Neutrophil (primary cell): ENCODE data around the gene ABCG1.
A peak's percentile ranks its signal among the peaks of the same experiment; 100 is the strongest.

Source experiments
- H3K27ac ChIP-seq: fragments of 200-600 bp; sonication (generic); 2 replicates; pipeline ENCODE4 v1.5.1; 2016; ENCODE audit warnings: mild to moderate bottlenecking, moderate library complexity
- H3K27me3 ChIP-seq: fragments of 200-600 bp; sonication (generic); 2 replicates; pipeline ENCODE4 v1.6.0; 2016; ENCODE audit warnings: mild to moderate bottlenecking
- H3K36me3 ChIP-seq: fragments of 200-600 bp; sonication (generic); 2 replicates; pipeline ENCODE4 v1.5.1; 2017
- H3K4me1 ChIP-seq, 2 experiments: fragments of 200-600 bp in 1 of 2; sonication (generic) in 1 of 2; 1 replicate in 1 of 2; 2 replicates in 1 of 2; pipeline versions ENCODE4 v1.5.1 to v1.6.1; 2013 to 2016; ENCODE audit warnings: low read depth in 1 of 2, low read length in 1 of 2, mild to moderate bottlenecking in 1 of 2, moderate library complexity in 1 of 2; ENCODE audit not compliant: control insufficient read depth in 1 of 2, insufficient read depth in 1 of 2
- H3K4me3 ChIP-seq, 2 experiments: fragments of 200-600 bp in 1 of 2; sonication (generic) in 1 of 2; 1 replicate in 1 of 2; 2 replicates in 1 of 2; pipeline ENCODE4 v1.5.1; 2013 to 2016; ENCODE audit warnings: low read depth in 1 of 2, low read length in 1 of 2, mild to moderate bottlenecking in 1 of 2, moderate library complexity in 1 of 2
- H3K9me3 ChIP-seq: fragments of 200-600 bp; sonication (generic); 2 replicates; pipeline ENCODE4 v1.5.1; 2016
- TF ChIP-seq, protein P1 (sequence below): fragments of 200-600 bp; sonication (generic); IDR thresholded peaks from 2 replicates; pipeline ENCODE4 v1.5.1; 2016; ENCODE audit warnings: antibody characterized with exemption

Gene ABCG1

DNA sequence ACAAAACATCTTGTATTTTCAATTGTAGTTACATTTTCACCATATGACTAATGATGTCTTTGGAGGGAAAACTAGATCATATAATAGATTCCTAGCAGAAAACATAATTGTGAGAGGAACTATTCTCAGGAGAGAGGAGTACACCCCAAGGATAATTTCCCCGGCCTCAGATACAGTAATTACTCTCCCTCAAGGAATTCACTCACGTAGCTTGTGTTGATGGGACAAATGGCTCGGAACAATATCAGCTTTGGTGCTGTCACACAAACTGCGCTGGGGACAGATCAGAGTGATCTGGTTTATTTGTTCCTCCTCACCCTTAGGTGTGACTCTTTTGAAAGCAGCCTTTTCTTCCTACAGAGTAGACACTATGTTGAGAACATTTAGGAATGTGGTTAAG, 11.2 kb downstream of the ABCG1 start:
- Histone ChIP-seq H3K9me3 (no peaks in the 10 kb centered on the region), H3K4me1 (peaks cover 50% of the 10 kb centered on the region in 2 experiments), H3K27ac (no peak overlapping the region), H3K27me3 (no peaks in the 10 kb centered on the region), H3K4me3 (no peak overlapping the region), H3K36me3 (peaks cover 34% of the 10 kb centered on the region)
- TF ChIP-seq, protein P1, sequence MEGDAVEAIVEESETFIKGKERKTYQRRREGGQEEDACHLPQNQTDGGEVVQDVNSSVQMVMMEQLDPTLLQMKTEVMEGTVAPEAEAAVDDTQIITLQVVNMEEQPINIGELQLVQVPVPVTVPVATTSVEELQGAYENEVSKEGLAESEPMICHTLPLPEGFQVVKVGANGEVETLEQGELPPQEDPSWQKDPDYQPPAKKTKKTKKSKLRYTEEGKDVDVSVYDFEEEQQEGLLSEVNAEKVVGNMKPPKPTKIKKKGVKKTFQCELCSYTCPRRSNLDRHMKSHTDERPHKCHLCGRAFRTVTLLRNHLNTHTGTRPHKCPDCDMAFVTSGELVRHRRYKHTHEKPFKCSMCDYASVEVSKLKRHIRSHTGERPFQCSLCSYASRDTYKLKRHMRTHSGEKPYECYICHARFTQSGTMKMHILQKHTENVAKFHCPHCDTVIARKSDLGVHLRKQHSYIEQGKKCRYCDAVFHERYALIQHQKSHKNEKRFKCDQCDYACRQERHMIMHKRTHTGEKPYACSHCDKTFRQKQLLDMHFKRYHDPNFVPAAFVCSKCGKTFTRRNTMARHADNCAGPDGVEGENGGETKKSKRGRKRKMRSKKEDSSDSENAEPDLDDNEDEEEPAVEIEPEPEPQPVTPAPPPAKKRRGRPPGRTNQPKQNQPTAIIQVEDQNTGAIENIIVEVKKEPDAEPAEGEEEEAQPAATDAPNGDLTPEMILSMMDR: no peak

DNA sequence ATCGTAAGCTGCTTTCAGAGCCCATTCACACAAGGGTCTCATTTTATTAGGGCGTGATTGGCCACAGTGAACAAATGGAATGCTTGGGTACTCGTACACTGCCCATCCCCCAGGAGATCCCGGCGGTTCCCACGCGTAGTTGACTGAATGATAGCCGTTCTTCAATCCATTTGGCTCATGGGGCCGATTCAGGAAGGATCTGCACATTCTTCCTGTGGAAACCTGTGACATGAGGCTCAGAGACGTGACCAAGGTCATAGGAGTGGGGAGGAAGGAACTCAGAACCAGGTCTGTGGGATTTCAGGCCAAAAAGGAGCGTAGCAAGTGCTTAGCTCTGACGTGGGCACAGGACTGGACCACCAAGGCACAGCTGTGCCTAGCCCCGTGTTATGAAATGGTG, 11.7 kb downstream of the ABCG1 start:
- H3K4me3 ChIP-seq: no peak overlapping the region
- peaks cover 31% of the 10 kb centered on the region for H3K36me3 ChIP-seq
- no peak overlapping the region for H3K27ac ChIP-seq
- H3K27me3 ChIP-seq: no peaks in the 10 kb centered on the region
- H3K4me1 ChIP-seq: peaks cover 55% of the 10 kb centered on the region in 2 experiments
- TF ChIP-seq, protein P1: no peak
- no peaks in the 10 kb centered on the region for H3K9me3 ChIP-seq

DNA sequence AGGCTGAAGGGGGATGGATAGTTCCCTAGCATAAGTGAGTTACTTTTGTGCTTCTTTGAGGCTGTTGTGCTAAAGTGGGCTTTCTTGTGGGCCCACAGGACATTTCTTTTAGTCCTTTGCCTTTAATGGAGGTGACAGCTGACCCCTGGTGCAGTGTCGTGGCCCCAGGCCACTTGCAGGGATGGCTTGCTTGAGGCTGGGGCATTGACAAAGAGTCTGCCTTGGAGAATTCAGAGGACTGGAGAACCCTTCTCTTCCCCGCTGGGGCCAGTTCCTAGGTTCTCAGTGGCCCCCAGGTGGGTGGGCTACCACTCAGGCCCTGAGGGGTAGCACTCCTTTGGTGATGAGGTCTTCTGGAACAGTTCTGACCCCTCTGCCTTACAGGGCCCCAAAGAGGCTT, 12.8 kb downstream of the ABCG1 start:
- Histone ChIP-seq H3K27ac (no peak overlapping the region), H3K4me3 (no peak overlapping the region), H3K27me3 (peaks cover 9% of the 10 kb centered on the region), H3K9me3 (no peaks in the 10 kb centered on the region), H3K36me3 (peaks cover 20% of the 10 kb centered on the region), H3K4me1 (peaks cover 55 to 60% of the 10 kb centered on the region in 2 experiments)
- TF ChIP-seq, protein P1: no peak

DNA sequence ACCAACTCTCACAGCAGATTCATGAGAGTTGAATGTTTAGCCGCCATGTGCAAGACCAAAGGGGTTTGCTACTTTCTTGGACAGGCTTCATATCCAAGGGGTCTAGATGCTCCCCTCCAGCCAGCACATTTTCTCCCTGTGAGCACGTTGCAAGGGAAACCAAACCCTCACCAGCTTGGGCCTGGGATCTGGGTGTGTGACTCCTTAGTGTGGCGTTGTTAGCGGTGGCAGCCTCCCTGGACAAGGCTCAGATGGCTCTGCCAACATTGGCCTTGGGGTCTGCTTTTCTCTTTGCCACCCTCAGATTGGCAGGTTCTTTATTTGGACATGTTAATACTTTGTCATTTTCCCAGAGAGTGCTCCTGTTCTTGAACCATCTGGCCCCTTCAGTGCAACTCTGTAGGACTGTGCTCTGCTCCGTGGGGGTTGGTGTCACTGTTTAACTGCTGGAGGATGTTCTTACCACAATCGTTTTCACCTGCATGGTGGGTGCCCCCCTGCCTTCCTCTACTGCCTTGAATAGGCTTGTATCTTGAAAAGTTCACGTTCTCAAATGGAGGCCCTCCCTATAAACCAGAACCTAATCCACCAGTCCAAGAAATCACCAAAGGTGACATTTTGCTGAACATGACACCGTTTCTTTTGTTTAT, 13.4 kb downstream of the ABCG1 start:
- peaks cover 14% of the 10 kb centered on the region for H3K36me3 ChIP-seq
- TF ChIP-seq, protein P1: no peak
- H3K27me3 ChIP-seq: peaks cover 12% of the 10 kb centered on the region
- H3K9me3 ChIP-seq: no peaks in the 10 kb centered on the region
- H3K4me1 ChIP-seq: peaks cover 55 to 60% of the 10 kb centered on the region in 2 experiments
- peak overlapping the region; percentile 62 to 69 for H3K4me3 ChIP-seq
- peak overlapping the region; percentile 87 for H3K27ac ChIP-seq

DNA sequence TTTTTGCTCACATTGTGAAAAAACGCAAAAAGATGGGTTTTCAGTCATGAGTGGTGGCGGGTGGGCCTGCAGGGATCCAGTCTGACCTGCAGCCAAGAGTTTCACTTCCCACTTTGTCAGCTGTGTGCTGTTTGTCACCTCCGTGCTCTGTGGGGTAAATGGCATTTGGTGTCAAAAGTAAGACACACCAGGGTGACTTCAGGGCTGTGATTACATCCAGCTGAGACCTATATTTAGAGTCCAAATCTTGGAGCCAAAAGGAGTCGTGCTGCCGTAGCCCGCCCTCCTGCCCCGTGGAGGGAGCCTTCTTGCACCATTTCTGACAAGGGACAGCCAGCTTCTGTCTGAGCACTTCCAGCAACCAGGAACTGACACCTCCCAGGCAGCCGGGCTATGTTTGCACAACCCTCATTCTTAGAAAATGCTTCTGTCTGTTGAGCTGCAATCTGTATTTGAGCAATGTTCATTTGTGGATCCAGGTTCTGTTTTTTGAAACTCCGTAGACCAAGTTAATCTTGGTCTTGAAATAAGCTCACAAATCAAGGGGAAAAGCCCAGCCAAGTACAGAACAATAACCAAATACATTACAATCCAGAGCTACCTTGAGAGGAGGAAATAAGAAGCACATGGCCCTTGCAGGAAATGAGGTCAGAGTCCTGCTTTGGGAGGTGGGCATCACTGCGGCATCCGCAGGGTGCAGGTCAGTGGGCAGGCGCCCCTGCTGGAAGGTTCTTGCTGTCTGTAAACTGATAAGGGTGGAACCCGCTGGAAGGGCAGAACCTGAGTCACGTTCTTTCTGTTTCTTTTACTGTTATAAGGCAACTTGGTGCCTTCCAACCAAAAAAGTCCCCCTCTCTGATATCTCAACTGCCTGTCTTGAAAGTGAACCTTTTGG, 14.4 kb downstream of the ABCG1 start:
- TF ChIP-seq, protein P1: peak; percentile 51
- peaks cover 45 to 50% of the 10 kb centered on the region in 2 experiments for H3K4me1 ChIP-seq
- peaks cover 10% of the 10 kb centered on the region for H3K36me3 ChIP-seq
- peak overlapping the region; percentile 62 to 69 for H3K4me3 ChIP-seq
- peaks cover 12% of the 10 kb centered on the region for H3K27me3 ChIP-seq
- no peaks in the 10 kb centered on the region for H3K9me3 ChIP-seq
- H3K27ac ChIP-seq: peak overlapping the region; percentile 87
